WTC11 (cell line): ENCODE data around the gene IGF2BP1. TPM values are rescaled to one million over a fixed set of nuclear protein-coding genes. Genes with fewer than 3 reads are reported as not detected.

Experiments used
- ATAC-seq: fragments of 200-7000 bp; cut with Tn5 transposase; 2 replicates; pipeline ENCODE4 v1.10.0; 2021; ENCODE audit warnings: mild to moderate bottlenecking, moderate library complexity
- CTCF ChIA-PET: fragments of 300-600 bp; sonication (Branson Sonifier 250); formaldehyde crosslinking; loops from one replicate; lab custom pipeline; 2021; ENCODE audit warnings: antibody characterized with exemption; lab: Charles Lee
- POLR2A ChIA-PET: fragments of 350-600 bp; sonication (Branson Sonifier 250); formaldehyde crosslinking; loops from one replicate; lab custom pipeline; 2021; ENCODE audit warnings: antibody characterized with exemption; lab: Charles Lee
- DNase-seq: peaks from one replicate; pipeline ENCODE4 v3.0.0; 2021; ENCODE audit warnings: low spot score
- H3K27ac Mint-ChIP-seq: 2 replicates; pipeline ENCODE4 v1.8.0; 2021; ENCODE audit warnings: mixed read lengths
- H3K27me3 Mint-ChIP-seq: 2 replicates; pipeline ENCODE4 v1.8.0; 2021; ENCODE audit warnings: low read depth, mild to moderate bottlenecking, moderate library complexity, mixed read lengths
- H3K36me3 Mint-ChIP-seq: 2 replicates; pipeline ENCODE4 v1.8.0; 2021; ENCODE audit warnings: mixed read lengths
- H3K4me1 Mint-ChIP-seq: 2 replicates; pipeline ENCODE4 v1.8.0; 2022; ENCODE audit warnings: mixed read lengths
- H3K4me3 Mint-ChIP-seq: 2 replicates; pipeline ENCODE4 v1.8.0; 2021; ENCODE audit warnings: mild to moderate bottlenecking, moderate library complexity, mixed read lengths
- H3K9me3 Mint-ChIP-seq: 2 replicates; pipeline ENCODE4 v1.8.0; 2021; ENCODE audit warnings: mixed read lengths
- AR ChIP-seq: fragments of 250-450 bp; sonication (Bioruptor Pico); IDR thresholded peaks from 2 replicates; pipeline ENCODE4 v1.9.0; 2021; ENCODE audit warnings: mild to moderate bottlenecking
- ATF2 ChIP-seq: sonication (generic); formaldehyde crosslinking; IDR thresholded peaks from 2 replicates; pipeline ENCODE4 v1.8.1; 2022; ENCODE audit warnings: low read depth, missing genetic modification reagents, borderline replicate concordance
- CBFB ChIP-seq: sonication (generic); formaldehyde crosslinking; IDR thresholded peaks from 2 replicates; pipeline ENCODE4 v1.8.1; 2022; ENCODE audit warnings: mild to moderate bottlenecking, low read depth, missing genetic modification reagents
- EMX1 ChIP-seq: fragments of 250-450 bp; sonication (Bioruptor Pico); IDR thresholded peaks from 2 replicates; pipeline ENCODE4 v1.8.0; 2021; ENCODE audit warnings: mild to moderate bottlenecking
- ERG ChIP-seq: fragments of 250-450 bp; sonication (Bioruptor Pico); IDR thresholded peaks from 2 replicates; pipeline ENCODE4 v1.8.0; 2021; ENCODE audit warnings: mild to moderate bottlenecking
- GABPB1 ChIP-seq: sonication (generic); formaldehyde crosslinking; IDR thresholded peaks from 2 replicates; pipeline ENCODE4 v1.8.1; 2023; ENCODE audit warnings: mild to moderate bottlenecking, missing genetic modification reagents
- HMGA2 ChIP-seq: fragments of 250-450 bp; sonication (Bioruptor Pico); IDR thresholded peaks from 2 replicates; pipeline ENCODE4 v1.4.0; 2021; ENCODE audit warnings: mild to moderate bottlenecking, moderate library complexity
- JAZF1 ChIP-seq: fragments of 250-450 bp; sonication (Bioruptor Pico); IDR thresholded peaks from 2 replicates; pipeline ENCODE4 v1.9.0; 2021; ENCODE audit warnings: moderate library complexity, mild to moderate bottlenecking, inconsistent platforms
- JUN ChIP-seq: sonication (generic); formaldehyde crosslinking; IDR thresholded peaks from 2 replicates; pipeline ENCODE4 v1.8.0; 2023; ENCODE audit warnings: mild to moderate bottlenecking, missing genetic modification reagents
- MAX ChIP-seq: sonication (generic); formaldehyde crosslinking; IDR thresholded peaks from 2 replicates; pipeline ENCODE4 v1.8.0; 2022; ENCODE audit warnings: mild to moderate bottlenecking, missing genetic modification reagents
- MLX ChIP-seq: sonication (generic); formaldehyde crosslinking; IDR thresholded peaks from 2 replicates; pipeline ENCODE4 v1.8.1; 2023; ENCODE audit warnings: mild to moderate bottlenecking, missing genetic modification reagents, moderate library complexity
- MYBL2 ChIP-seq: sonication (generic); formaldehyde crosslinking; IDR thresholded peaks from 2 replicates; pipeline ENCODE4 v1.8.1; 2023; ENCODE audit warnings: mild to moderate bottlenecking, moderate library complexity, missing genetic modification reagents
- NR2C2 ChIP-seq: sonication (generic); formaldehyde crosslinking; IDR thresholded peaks from 2 replicates; pipeline ENCODE4 v1.8.0; 2022; ENCODE audit warnings: mild to moderate bottlenecking, missing genetic modification reagents
- NR3C1 ChIP-seq: sonication (generic); formaldehyde crosslinking; conservative IDR thresholded peaks from 2 replicates; pipeline ENCODE4 v1.8.1; 2023; ENCODE audit warnings: low read depth, mild to moderate bottlenecking, missing genetic modification reagents
- ZNF121 ChIP-seq: sonication (generic); formaldehyde crosslinking; IDR thresholded peaks from 2 replicates; pipeline ENCODE4 v1.8.0; 2023; ENCODE audit warnings: missing genetic modification reagents
- ZNF138 ChIP-seq: sonication (generic); formaldehyde crosslinking; conservative IDR thresholded peaks from 2 replicates; pipeline ENCODE4 v1.8.1; 2022; ENCODE audit warnings: mild to moderate bottlenecking, moderate library complexity, missing genetic modification reagents
- ZNF671 ChIP-seq: fragments of 250-450 bp; sonication (Bioruptor Pico); IDR thresholded peaks from 2 replicates; pipeline ENCODE4 v1.8.0; 2021; ENCODE audit warnings: mild to moderate bottlenecking
- total RNA-seq: library from RNA; stranded (reverse); gene quantifications from 3 replicates; pipeline ENCODE4 v1.2.3, GENCODE V29; 2021

IGF2BP1 gene
- total RNA-seq, 1 experiment from 2014 or later: 392 TPM

- POLR2A ChIA-PET: interaction anchor here (1.0 kb wide), 2 partner anchors 9 to 36 kb away, joined by 3 read pairs; partner anchors contain the start of gene SNF8
- DNase-seq: peak; percentile 68
- H3K27ac Mint-ChIP-seq: peak overlapping the region; percentile 49; the same call in 1 of the 2 replicates
Observed at GRCh38 chr17:48954300-48954755, 42.9 kb upstream of the IGF2BP1 start.

GRCh38 chr17:48960834-48961515 lies 36.2 kb upstream of the IGF2BP1 start:
- Mint-ChIP-seq H3K4me3 (peak overlapping the region; percentile 53), H3K27me3 (no peaks in the 10 kb centered on the region), H3K4me1 (peaks cover 29% of the 10 kb centered on the region), H3K36me3 (no peaks in the 10 kb centered on the region), H3K9me3 (no peaks in the 10 kb centered on the region), H3K27ac (no peak overlapping the region)
- peak; percentile 63 for ATAC-seq
- ChIA-PET CTCF (interaction anchor here (0.8 to 4.3 kb wide), 12 partner anchors 8 to 256 kb away, joined by 3 to 47 read pairs (median 6); no protein-coding TSS in a partner anchor), POLR2A (interaction anchor here (0.6 to 2.9 kb wide), 9 partner anchors 11 to 147 kb away, joined by 3 to 17 read pairs (median 4); partner anchors contain the start of genes ATP5MC1 and IGF2BP1)
- peak; percentile 38 for DNase-seq
- TF ChIP-seq ZNF671 (CRISPR knock-in tag): no peak
- TF ChIP-seq NR2C2 (CRISPR knock-in tag): no peak
- no peak for TF ChIP-seq CBFB
- peak; percentile 8; the same call in 1 of the 2 replicates for TF ChIP-seq MAX

More at GRCh38 chr17:48954300-48954755, 42.9 kb upstream of the IGF2BP1 start:
- CTCF ChIA-PET: interaction anchor here (1.0 to 1.8 kb wide), 13 partner anchors 10 to 154 kb away, joined by 3 to 35 read pairs (median 8); partner anchors contain the start of genes IGF2BP1 and SNF8
- Mint-ChIP-seq H3K4me1 (peaks cover 11% of the 10 kb centered on the region), H3K9me3 (no peaks in the 10 kb centered on the region), H3K4me3 (no peak overlapping the region), H3K36me3 (no peaks in the 10 kb centered on the region), H3K27me3 (no peaks in the 10 kb centered on the region)
- TF ChIP-seq JAZF1 (no peak), GABPB1 (CRISPR knock-in tag) (no peak), ERG (CRISPR knock-in tag) (no peak), HMGA2 (no peak), ATF2 (no peak), MYBL2 (CRISPR knock-in tag) (no peak), EMX1 (CRISPR knock-in tag) (no peak), NR3C1 (CRISPR knock-in tag) (no peak), MLX (CRISPR knock-in tag) (no peak), JUN (CRISPR knock-in tag) (no peak), CBFB (no peak), ZNF138 (CRISPR knock-in tag) (no peak), ZNF121 (CRISPR knock-in tag) (no peak), AR (CRISPR knock-in tag) (no peak)
- peak; percentile 93 for ATAC-seq
